Measurements from ENCODE around the gene C6orf132.
A peak's percentile ranks its signal among the peaks of the same experiment; 100 is the strongest.

C6orf132 gene

GRCh38 chr6:42136508-42137193 lies 5.8 kb downstream of the C6orf132 start:
- peak in 2 of 3 experiments; percentile 12 to 17 for DNase-seq (ENCODE audit: low read depth in 2 of 3, low spot score in 2 of 3)

DNA sequence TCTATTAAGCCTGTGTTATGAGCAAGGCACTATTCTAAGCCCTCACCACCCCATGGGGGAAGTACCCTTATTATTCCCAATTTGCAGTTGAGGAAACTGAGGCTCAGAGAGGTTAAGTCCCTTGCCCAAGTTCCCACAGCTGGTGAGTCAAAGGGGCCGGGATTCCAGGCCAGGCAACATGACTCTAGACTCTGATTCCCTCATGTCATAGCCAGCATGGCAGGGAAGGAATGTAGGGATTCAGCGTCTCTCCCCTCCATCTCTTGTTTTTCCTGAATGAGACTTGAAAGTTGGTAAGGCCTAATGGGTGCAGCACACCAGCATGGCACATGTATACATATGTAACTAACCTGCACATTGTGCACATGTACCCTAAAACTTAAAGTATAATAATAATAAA lies 6.7 kb downstream of the C6orf132 start:
- no peak for DNase-seq (ENCODE audit: low read depth in 2 of 3, low spot score in 2 of 3)

DNA sequence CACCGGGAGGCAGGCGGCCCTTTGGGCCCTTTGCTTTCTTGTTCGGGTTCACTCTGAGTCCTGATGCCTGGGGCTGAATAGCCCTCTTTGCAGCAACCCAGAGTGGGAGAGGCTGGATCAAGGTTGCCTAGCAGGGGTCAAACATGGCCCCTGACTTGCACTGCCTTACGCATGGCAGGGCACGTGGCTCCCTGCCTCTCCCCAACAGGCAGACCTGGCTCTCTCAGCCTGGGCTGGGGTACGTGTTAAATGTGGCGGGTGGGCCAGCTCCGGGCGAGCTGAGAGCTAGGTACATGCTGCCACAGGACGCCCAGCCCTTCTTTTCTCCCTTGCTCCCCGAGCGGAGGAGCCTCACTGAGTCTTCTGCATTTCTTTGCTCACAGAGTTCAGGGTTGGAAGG lies 7.3 kb downstream of the C6orf132 start:
- no peak for DNase-seq (ENCODE audit: low read depth in 2 of 3, low spot score in 2 of 3)

DNA sequence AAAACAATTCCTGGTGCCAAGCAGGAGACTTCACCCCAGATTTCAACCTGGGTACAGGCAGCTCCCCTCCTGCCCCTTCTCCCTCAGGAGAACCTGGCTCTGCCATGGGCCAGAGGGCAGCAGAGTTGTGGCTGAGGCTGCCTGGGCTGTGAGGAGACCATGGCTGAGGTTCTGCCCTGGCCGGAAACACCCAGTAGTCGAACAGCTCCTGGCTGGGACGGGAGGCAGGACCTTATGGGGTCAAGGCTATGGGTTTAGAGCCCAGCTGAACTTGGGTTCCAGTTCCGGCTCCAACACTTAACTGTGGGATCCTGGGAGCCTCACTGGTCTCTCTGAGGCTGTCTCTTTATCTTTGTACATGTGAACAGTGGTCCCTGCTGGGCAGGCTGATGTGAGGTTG lies 8.5 kb downstream of the C6orf132 start:
- DNase-seq (ENCODE audit: low read depth in 2 of 3, low spot score in 2 of 3) = no peak

DNA sequence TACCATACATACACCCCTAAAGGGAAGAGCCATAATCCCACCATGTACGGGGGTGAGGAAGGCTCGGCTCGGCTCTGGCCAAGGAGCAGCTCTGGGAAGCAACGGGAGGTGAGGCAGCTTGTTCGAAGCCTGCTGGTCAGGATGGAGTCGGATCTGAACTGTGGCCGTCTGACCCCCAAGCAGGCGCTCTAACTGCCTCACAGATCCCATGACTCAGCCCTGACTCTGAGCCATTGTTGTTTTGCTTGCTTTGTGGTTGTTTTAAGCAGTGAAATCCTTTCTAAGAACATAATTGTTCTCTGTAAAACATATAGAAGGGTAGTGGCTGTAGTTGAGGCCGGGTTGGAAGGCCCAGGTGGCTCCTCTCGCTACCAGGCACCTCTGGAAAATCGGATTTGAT lies 10.9 kb downstream of the C6orf132 start:
- no peak for DNase-seq (ENCODE audit: low read depth in 2 of 3, low spot score in 2 of 3)

GRCh38 chr6:42129360-42129676 lies 13.1 kb downstream of the C6orf132 start:
- no peak for DNase-seq (ENCODE audit: low read depth in 2 of 3, low spot score in 2 of 3)

DNA sequence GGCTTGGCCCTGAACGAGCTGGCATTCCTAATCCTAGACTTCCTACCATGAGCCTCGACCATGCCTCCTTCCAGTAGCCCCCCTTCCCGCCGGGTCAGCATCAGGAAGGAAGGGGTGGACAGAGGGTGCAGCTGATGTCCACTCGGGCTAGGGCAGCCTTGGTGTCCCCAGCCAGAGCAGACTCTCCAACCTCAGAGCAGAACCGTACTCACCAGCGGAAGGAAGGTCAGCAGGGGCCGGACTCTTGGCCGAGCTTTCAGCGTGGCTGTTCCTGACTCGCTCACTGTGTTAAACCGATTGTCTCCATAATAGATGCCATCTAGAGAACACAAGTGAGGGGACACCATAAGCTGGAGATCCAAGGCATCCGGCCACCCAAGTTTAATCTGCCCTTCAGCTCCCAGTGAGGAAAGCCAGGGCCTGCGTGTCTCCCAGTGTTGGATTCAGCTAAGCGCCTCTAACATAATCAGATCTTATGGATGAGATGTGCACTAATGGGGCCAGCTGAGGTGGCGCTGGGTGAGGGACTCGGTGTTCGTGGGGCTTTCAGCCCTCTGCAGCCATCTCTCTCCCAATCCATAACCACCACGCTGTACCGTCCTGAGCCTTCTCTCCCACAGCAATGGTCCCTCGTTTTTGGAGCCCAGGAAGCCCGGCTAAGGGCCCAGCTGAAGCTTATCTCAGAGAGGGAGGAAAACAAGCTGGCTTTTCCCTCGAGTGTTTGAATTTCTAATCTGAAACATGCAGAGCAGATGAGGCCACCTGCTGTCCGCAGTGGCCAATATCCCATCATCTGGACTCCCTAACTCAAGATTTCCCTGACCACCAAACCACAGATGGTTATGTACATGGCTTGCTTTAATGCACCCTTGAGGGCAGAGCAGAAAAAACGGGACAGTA lies 13.7 kb downstream of the C6orf132 start:
- DNase-seq (ENCODE audit: low read depth in 2 of 3, low spot score in 2 of 3) = no peak

DNA sequence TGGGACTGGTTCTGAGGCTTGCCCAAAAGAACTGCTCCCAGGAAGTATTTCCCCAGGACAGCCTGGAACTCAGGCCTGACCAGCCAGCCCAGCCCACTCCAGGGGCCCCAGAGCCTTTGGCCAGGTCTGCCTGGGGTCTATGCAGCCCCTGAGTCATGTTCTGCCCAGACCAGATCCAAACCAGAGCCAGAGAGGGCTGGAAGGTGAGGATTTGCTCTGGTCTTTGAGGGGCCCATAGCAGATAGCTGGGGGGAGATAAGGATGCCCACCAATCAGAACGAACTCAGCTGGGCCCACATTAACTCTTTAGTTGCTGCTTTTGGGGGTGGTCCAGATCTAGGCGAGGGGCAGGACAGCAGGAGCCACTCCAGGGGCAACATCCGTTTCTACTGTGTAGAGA lies 16.8 kb downstream of the C6orf132 start:
- no peak for DNase-seq (ENCODE audit: low read depth in 2 of 3, low spot score in 2 of 3)

DNA sequence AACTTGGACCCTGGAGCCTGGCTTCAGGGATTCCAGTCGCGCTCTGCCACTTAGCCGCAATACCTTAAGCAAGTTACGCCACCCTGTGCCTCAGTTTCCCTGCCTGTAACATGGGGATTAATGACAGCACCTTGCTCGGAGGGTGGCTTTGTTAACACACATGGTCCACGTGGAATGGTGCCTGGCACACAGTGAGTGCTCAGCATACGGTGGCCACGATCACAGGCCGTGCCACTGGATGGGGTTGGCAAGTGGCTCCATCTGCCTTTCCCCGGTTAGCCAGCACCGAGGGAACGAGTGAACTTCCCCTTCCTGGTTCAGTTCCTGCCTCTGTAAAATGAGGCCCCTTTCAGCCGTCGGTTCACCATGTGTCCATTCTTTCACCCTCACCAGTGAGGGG lies 17.2 kb downstream of the C6orf132 start:
- no peak for DNase-seq (ENCODE audit: low read depth in 2 of 3, low spot score in 2 of 3)

DNA sequence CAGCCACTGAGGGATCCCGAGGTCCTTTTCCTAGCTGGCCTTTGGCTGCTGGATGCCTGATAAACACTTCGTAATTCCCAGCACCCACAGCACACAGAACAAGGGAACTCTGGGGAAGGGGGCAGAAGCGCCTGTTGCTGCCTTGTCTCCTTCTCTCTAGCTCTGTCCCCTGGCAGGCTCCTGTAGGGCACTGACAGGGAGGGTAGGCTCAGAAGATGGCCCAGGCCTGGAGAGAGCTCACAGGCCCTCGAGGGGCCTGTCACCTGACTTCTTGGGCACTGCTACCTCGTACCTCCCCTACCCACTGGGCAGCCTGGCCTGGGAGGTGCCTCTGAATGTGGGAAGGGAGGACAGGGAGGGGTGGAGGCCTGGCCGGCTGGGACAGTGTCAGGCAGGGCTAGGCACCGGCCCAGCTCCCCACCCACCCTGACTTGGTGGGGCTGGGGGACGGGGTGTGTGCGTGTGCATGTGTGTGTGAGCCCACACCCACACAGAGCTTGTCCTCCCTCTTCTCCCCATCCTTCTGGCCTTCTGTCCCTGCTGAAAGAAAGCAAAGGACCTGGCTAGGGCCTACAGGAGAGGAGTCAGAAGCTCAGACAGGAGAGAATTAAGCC lies 18.1 kb downstream of the C6orf132 start:
- DNase-seq (ENCODE audit: low read depth in 2 of 3, low spot score in 2 of 3) = no peak

GRCh38 chr6:42123379-42124103 lies 18.9 kb downstream of the C6orf132 start:
- no peak for DNase-seq (ENCODE audit: low read depth in 2 of 3, low spot score in 2 of 3)

DNA sequence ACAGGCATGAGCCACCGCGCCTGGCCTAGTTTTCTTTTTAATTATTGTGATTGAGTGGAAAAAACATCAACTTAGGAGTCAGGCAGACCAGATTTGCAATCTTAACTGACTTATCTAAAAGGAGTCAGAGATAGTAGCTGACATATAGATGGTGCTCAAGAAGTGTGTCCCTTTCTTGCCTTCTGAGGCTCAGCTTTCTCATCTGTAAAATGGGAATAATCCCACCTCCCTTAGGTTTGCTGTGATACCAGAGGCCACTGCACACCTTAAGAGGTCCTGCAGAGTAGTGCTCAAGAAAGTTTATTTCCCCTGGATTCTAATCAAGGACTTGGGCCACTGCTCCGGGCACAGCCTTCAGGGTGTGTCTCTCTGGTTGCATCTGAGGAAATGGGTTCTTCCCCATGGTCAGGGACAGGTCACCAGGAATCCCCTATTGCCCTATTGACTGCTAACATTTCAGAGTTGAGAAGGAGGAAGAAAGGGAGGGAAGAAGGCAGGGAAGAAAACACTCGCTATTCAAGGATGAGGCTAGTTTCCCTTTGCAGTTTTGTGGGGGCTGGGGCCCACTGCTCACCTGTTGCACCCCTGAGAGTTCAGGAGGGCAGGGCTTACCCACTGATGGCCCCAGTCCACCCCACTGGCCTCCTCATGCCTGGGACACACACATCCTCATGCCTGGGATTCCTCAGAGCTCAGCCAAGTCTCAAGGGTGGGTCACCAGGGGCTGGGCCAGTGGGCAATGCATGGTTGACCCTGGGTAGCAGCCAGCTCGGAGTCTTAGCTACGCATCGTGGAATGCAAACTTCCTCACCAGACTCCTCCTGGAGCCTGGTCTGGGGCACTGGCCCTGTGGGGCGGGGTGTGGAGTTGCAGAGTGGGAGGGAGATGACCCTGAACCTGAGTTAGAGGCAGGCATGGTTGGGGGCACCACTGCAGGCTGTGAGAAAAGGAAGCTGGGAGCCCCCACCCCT lies 21.2 kb downstream of the C6orf132 start:
- no peak for DNase-seq (ENCODE audit: low read depth in 2 of 3, low spot score in 2 of 3)

- DNase-seq (ENCODE audit: low read depth in 2 of 3, low spot score in 2 of 3) = no peak
Measured at GRCh38 chr6:42118162-42119001, 24.0 kb downstream of the C6orf132 start.

GRCh38 chr6:42117843-42118161 lies 24.6 kb downstream of the C6orf132 start:
- no peak for DNase-seq (ENCODE audit: low read depth in 2 of 3, low spot score in 2 of 3)

DNA sequence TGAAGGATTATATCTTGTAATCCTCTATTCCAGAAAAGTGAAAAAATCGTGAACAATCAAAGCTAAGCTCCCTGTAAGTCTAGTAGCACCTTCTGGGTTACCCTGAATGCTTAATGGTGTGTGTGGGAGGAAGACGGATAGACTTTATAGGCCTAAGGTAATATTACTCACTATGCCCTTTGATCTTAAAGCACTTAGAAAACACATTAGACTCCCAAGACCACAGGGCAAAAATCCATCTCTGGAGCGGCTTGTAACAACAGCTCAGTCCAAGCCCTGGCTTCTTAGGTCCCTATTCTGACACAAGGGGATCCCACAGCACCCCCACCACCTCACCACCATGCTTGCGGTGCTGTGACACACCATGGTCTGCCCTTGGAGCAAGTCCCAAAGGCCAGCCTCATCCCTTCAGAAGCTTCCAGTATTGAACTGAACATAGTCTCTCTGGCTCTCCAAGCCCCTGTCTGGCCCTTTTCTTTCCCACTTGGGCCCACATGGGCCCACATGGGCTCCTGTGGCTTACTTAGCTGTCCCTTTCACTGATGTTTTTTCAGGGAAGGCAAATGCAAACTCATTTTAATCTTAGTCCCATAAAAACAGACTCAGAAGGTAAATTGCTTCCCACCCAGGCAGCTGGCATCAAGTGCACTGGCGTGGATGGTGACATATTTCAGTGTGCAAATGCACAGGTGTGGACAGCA lies 28.3 kb downstream of the C6orf132 start:
- DNase-seq (ENCODE audit: low read depth in 2 of 3, low spot score in 2 of 3) = no peak

- DNase-seq (ENCODE audit: low read depth in 2 of 3, low spot score in 2 of 3) = no peak
Measured at GRCh38 chr6:42112351-42112750, 30.1 kb downstream of the C6orf132 start.

GRCh38 chr6:42110683-42111082 lies 31.7 kb downstream of the C6orf132 start:
- DNase-seq (ENCODE audit: low read depth in 2 of 3, low spot score in 2 of 3) = no peak

- no peak for DNase-seq (ENCODE audit: low read depth in 2 of 3, low spot score in 2 of 3)
Measured at GRCh38 chr6:42108071-42108470, 34.3 kb downstream of the C6orf132 start.

Measured in activated CD8-positive, alpha-beta memory T cell treated with anti-CD3 and anti-CD28 coated beads for 48 hours (primary cell).